Type B pancreatic cell (in vitro differentiated cells): ENCODE results near the gene STX8. TPM values are rescaled to one million over a fixed set of nuclear protein-coding genes. Genes with fewer than 3 reads are reported as not detected.

Experiments used
- DNase-seq: peaks from one replicate; pipeline ENCODE4 v3.0.0; 2021; ENCODE audit warnings: mixed read lengths; ENCODE audit not compliant: unreplicated experiment; ENCODE audit errors: extremely low spot score
- H3K27ac Mint-ChIP-seq: 2 replicates; pipeline ENCODE4 v1.8.0; 2021; ENCODE audit warnings: mild to moderate bottlenecking, mixed read lengths
- H3K27me3 Mint-ChIP-seq: 2 replicates; pipeline ENCODE4 v1.8.0; 2021; ENCODE audit warnings: mixed read lengths
- H3K36me3 Mint-ChIP-seq: 2 replicates; pipeline ENCODE4 v1.8.0; 2021; ENCODE audit warnings: mixed read lengths
- H3K4me1 Mint-ChIP-seq: one replicate; pipeline ENCODE4 v1.8.0; 2021; ENCODE audit warnings: mixed read lengths; ENCODE audit not compliant: unreplicated experiment
- H3K4me3 Mint-ChIP-seq: 2 replicates; pipeline ENCODE4 v1.8.0; 2021; ENCODE audit warnings: mild to moderate bottlenecking, mixed read lengths
- H3K9me3 Mint-ChIP-seq: 2 replicates; pipeline ENCODE4 v1.8.0; 2021; ENCODE audit warnings: mixed read lengths
- CTCF ChIP-seq: fragments of 200-600 bp; sonication (generic); conservative IDR thresholded peaks from 2 replicates; pipeline ENCODE4 v1.5.0; 2021; ENCODE audit warnings: antibody characterized with exemption, mild to moderate bottlenecking
- total RNA-seq: library from RNA; stranded (reverse); gene quantifications from 2 replicates; pipeline ENCODE4 v1.2.1, GENCODE V29; 2021; ENCODE audit warnings: low replicate concordance

The STX8 gene
- total RNA-seq, 1 donor from 2014 or later: 59.3 TPM

DNA sequence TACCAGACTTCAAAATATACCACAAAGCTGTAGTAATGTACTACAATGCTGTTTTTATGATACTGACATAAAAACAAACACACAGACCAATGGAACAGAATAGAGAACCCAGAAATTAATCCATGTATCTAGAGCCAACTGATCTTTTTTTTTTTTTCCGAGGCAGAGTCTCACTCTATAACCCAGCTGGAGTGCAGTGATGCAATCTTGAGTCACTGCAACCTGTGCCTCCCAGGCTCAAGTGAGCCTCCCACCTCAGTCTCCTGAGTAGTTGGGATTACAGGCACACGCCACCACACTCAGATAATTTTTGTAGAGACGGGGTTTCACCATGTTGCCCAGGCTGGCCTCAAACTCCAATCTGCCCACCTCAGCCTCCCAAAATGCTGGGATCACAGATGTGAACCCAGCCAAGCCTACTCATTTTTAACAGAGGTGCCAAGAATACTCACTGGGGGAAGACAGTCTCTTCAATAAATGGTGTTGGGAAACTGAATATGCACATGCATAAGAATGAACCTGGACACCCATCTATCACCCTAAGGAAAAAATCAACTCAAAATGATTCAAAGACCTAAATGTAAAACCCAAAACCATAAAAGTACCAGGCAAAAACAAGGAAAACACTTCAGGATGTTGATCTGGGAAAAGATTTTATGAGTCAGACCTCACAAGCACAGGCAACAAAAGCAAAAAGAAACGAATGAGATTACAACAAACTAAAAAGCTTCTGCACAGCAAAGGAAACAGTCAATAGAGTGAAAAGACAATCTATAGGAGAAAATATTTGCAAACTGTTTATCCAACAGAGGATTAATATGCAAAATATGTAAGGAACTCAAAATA lies 63.1 kb downstream of the STX8 start:
- H3K9me3 Mint-ChIP-seq: peaks cover 12% of the 10 kb centered on the region
- no peak for DNase-seq
- no peak overlapping the region for H3K27ac Mint-ChIP-seq
- no peak overlapping the region for H3K4me3 Mint-ChIP-seq
- H3K36me3 Mint-ChIP-seq: peaks cover 8% of the 10 kb centered on the region
- no peaks in the 10 kb centered on the region for H3K27me3 Mint-ChIP-seq
- no peak for TF ChIP-seq CTCF
- no peaks in the 10 kb centered on the region for H3K4me1 Mint-ChIP-seq

GRCh38 chr17:9509236-9509816 lies 66.3 kb downstream of the STX8 start:
- DNase-seq: no peak
- H3K4me3 Mint-ChIP-seq: no peak overlapping the region
- peaks cover 13% of the 10 kb centered on the region for H3K36me3 Mint-ChIP-seq
- H3K27ac Mint-ChIP-seq: no peak overlapping the region
- peaks cover 13% of the 10 kb centered on the region for H3K9me3 Mint-ChIP-seq
- no peaks in the 10 kb centered on the region for H3K27me3 Mint-ChIP-seq
- no peak for TF ChIP-seq CTCF
- H3K4me1 Mint-ChIP-seq: no peaks in the 10 kb centered on the region

GRCh38 chr17:9499041-9499440 lies 76.6 kb downstream of the STX8 start:
- Mint-ChIP-seq H3K27ac (no peak overlapping the region), H3K4me1 (no peaks in the 10 kb centered on the region), H3K9me3 (no peaks in the 10 kb centered on the region), H3K36me3 (peaks cover 6% of the 10 kb centered on the region), H3K4me3 (no peak overlapping the region), H3K27me3 (no peaks in the 10 kb centered on the region)
- no peak for TF ChIP-seq CTCF
- DNase-seq: no peak

GRCh38 chr17:9498490-9498889 lies 77.1 kb downstream of the STX8 start:
- Mint-ChIP-seq H3K9me3 (no peaks in the 10 kb centered on the region), H3K27ac (no peak overlapping the region), H3K4me1 (no peaks in the 10 kb centered on the region), H3K27me3 (no peaks in the 10 kb centered on the region), H3K36me3 (peaks cover 6% of the 10 kb centered on the region), H3K4me3 (no peak overlapping the region)
- no peak for DNase-seq
- no peak for TF ChIP-seq CTCF

- Mint-ChIP-seq H3K9me3 (peaks cover 4% of the 10 kb centered on the region), H3K36me3 (peaks cover 18% of the 10 kb centered on the region), H3K27me3 (no peaks in the 10 kb centered on the region), H3K4me3 (no peak overlapping the region), H3K4me1 (no peaks in the 10 kb centered on the region), H3K27ac (no peak overlapping the region)
- DNase-seq: no peak
- TF ChIP-seq CTCF: no peak
Observed at GRCh38 chr17:9488556-9488955, 87.1 kb downstream of the STX8 start.
